ENCODE data around the gene RMND5A.

Gene RMND5A

DNA sequence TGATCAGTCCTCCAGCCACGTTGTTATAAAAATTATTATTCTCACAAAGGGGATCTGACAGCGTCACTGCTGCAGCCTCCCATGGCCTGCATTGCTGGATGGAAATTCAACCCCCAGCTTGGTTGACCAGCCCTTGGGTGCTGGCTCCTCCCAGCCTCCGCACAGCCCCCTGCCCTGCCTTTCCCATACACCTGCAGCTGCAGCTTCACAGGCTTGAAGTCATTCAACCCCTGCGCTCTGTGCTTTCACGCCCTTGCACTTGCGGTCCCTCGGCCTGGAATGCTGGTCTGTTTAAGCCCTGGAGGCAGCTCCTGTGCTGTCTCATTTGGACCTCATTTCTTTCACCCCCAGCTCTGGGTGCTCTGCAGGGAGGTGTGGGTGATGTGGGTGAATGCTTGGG, 71.5 kb downstream of the RMND5A start:
- no peak for DNase-seq (ENCODE audit: low read depth, low spot score)

DNA sequence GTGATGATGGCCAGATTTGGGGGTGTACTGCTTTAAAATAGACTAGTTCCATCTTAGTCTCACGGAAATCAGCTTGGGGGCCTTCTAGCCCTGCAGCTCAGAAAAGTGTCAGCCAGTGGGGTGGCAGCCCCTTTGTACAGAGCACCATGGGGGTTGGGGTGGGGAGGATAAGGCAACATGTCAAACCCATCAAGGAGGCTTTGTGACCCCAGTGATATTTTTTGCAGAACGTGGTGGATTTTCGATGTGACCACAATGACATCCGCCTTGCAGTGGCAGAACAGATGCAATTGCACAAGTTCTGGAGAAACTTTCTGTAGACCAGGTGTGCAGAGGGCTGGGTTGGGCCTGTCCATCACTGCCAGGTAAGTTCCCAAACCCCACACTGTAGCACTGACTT, 73.7 kb downstream of the RMND5A start:
- no peak for DNase-seq (ENCODE audit: low read depth, low spot score)

DNA sequence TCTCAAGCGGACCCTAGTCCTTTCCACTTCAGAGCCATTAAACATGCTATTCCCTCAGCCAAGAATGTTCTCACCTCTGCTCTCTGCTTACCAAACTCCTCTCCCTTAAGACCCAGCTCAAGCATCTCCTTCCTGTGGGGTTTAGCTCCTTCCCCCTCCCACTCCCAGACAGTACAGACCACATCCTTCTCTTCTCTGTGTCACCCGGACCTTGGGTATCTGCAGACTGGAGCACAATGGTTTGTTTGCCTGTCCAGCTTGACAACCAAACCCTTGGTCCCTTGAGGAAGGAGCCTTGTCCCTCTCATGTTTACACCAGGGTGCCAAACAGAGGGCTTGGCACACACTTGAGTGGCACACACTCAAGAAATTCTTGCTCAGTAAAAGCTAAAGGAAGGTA, 74.8 kb downstream of the RMND5A start:
- DNase-seq (ENCODE audit: low read depth, low spot score) = no peak

DNA sequence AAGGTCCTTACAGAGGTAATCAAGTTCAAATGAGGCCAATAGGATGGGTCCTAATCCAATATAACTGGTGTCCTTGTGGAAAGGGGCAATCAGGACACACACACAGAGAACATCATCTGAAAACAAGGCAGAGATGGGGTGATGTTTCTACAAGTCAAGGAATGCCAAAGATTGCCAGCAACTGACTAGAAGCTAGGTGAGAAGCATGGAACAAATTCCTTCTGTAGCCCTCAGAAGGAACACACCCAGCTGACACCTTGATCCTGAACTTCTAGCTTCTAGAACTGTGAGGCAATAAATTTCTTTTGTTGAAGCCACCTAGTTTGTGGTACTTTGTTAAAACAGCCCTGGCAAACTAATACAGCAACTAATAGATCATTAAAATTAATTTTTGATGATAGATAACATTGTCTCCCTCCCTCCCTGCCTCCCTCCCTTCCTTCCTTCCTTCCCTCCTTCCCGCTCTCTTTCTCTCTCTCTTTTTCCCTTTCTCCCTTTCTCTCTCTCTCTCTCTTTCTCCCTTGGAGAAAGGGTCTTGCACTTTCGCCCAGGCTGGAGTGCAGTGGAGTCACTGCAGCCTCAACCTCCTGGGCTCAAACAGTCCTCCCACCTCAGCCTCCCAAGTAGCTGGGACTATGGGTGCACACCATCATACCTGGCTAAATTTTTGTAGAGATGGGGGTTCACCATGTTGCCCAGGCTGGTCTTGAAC, 80.9 kb downstream of the RMND5A start:
- no peak for DNase-seq (ENCODE audit: low read depth, low spot score)

DNA sequence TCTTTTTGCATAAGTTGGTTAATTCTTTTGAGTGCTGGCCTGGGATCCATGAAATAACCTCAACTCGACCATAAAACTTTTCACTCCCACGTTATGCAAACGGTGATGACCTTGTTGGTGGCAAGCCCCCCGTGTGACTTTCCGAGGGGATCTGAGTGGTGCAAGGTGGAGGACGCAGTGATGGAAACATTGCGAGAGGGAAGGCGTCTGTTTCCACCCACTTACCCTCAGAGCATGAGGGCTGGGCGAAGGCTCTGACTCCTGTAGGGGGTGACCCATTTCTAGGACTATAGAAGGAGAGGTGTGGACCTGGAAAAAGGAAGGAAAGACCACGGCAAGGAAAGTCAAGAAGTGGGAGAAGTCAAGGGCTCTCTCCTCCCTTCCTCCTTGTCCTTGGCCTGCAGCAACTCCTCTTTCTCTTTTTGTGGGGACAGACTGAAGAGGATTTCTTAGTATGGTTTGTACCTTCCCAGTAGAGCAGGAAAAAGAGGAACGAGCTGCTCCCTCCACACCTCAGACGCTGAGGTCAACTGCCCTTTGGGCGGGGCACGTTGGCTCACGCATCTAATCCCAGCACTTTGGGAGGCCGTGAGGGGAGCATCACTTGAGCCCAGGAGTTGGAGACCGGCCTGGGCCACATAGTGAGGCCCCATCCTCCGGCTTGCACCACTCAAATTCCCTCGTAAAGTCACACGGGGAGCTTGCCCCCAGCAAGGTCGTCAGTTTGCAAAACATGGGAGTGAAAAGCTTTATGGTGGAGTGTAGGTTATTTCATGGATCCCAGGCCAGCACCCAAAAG, 86.2 kb downstream of the RMND5A start:
- no peak for DNase-seq (ENCODE audit: low read depth, low spot score)

DNA sequence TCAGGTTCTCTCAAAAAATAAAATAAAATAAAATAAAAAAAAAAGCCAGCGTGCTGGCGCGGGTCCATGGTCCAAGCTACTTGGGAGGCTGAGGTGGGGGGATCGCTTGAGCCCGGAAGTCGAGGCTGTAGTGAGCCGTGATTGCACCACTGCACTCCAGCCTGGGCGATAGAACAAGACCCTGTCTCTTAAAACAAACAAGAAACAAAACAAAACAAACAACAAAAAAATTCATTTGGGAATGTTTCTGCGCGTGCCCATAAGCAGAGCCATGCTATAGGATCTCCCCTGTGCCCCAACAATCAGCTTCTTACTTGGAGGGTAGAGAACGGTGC, 87.0 kb downstream of the RMND5A start:
- no peak for DNase-seq (ENCODE audit: low read depth, low spot score)

DNA sequence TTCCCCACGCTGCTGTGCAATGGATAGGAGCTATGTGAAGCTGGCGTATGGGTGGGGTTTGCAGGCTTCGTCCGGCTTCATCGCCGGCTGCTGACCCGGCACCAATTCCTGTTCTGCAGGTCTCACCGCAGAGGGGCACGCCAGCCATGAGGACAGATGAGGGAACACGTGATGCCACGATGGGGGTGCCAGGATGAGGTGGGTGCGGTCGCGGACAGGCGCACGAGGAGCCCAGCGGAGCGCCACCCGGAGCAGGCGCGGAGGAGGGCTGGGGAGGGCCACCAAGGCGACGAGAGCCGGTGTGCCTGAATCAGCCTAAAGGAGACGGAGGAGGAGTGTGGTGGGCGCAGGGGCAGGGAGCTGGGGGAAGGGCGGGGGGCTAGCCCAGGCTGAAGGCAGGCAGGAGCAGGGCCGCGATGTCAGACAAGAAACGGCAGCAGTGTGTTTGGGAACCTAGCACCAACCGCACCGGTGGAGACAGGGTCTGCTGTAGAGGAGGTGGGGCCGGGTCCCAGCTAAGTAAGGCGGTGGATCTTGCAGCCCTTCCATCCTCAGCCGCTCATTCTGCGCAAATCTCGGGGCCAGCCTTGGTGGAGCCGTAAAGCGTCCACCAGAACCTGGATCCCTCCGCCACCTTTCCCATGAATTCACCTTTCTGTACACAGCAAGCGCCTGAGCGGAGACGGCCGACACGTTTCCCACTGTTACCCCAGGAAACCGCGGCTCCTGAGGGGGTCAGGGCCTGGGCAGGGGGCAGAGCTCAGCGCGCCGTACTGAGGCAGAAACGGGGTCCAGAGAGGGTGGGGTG, 87.6 kb downstream of the RMND5A start:
- no peak for DNase-seq (ENCODE audit: low read depth, low spot score)

DNA sequence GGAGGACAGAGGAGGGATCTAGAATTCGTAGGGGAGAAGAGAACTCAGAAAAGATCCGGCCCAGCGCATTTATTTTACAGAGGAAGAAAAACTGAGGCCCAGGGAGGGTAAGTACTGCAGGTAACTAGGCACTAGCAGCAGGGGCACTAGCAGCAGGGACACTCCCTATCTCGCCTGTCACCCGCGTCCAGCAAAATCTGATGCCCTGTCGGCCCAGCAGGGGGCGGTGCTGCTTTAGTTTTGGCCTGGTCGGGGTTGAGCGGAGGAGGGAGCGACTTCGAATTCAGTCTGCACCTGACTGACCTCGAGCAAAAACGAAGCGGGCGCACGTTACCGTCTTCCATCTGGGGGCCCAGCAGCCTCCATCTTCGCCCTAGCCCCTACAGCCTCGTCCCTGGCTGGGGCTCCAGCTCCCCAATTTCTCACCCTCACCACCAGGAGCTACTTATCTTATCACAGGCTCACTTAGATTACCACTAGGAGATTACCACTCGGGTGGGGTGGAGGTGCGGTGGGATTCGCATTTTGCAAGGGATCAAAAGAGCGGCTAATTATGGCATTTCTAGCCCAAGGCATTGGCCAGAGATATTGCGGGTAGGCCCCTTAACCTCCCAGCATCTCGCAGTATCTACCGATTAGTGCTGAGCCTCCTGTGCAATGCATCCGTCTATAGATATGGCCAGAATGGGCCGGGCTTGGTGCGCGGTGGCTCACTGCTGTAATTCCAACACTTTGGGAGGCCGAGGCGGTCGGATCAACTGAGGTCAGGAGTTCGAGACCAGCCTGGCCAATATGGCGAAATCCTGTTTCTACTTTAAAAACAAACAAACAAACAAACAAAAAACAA, 88.4 kb downstream of the RMND5A start:
- DNase-seq (ENCODE audit: low read depth, low spot score) = no peak

DNA sequence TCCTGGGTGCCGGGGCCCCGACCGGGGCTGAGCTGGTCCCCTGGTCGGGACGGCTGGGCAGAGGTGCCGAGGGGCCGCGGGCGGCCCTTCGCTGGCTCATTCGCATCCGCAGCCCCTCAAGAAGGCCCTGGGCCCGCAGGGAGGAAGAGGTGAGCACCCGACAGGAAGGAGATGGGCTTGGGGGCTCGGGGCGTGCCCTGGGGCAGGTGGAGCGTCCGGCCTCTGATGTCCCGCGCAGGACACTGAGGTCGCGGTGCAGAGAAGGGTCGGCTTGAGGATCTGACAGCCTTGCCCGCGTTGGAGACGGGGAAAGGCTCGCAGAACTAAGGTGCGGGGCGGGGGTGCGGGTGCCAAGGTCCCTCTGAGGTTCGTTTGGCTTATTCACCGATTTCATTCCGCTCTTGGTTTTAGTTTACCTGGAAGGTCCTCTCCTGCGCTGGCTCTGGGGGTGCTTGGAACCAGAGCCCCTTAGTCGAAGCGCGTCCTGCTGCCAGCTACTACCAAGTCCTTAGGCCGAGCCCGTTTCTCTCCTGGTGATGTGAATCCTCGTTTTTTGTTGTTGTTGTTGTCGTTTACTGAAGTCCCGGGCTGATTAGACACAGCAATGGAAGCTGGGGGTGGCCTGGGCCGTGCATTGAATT, 89.5 kb downstream of the RMND5A start:
- no peak for DNase-seq (ENCODE audit: low read depth, low spot score)

DNA sequence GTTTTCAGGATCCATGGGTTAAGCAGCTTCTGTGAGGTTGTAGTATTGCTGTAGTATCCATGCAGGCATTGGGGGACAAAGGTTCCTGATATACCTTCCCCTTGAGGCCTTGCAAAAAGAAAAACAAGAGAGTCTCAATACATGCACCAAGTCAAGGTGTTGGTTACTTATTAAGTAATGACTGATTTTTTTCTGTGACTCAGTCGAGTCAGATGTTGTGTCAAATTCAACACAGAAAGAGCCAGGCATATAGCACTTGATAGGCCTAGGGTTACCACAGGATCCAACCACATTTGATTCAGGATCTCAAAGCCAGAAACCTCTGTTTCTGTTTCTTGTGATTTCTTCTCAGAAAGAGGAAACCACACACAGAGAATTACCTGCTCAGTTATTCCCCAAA, 95.5 kb downstream of the RMND5A start:
- no peak for DNase-seq (ENCODE audit: low read depth, low spot score)

DNA sequence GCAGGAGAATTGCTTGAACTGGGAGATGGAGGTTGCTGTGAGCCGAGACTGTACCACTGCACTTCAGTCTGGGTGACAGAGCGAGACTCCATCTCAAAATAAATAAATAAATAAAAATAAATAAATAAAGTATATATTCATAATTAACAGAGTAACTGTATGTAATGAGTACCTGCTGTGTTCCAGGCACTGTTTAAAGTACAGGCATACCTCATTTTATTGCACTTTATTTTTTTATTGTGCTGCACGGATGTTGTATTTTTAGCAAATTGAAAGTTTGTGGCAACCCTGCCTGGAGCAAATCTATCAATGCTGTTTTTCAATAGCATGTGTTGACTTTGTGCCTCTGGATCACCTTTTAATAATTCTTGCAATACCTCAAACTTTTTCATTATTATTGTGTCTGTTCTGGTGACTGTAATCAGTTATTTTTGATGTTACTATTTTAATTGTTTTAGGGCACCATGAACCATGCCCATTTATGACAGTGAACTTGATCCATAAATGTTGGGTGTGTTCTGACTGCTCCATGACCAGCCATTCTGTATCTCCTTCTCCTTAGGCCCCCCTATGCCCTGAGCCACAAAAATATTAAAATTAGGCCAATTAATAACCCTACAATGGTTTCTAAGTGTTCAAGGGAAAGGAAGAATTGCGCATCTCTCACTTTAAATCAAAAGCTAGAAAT, 98.2 kb downstream of the RMND5A start:
- no peak for DNase-seq (ENCODE audit: low read depth, low spot score)

DNA sequence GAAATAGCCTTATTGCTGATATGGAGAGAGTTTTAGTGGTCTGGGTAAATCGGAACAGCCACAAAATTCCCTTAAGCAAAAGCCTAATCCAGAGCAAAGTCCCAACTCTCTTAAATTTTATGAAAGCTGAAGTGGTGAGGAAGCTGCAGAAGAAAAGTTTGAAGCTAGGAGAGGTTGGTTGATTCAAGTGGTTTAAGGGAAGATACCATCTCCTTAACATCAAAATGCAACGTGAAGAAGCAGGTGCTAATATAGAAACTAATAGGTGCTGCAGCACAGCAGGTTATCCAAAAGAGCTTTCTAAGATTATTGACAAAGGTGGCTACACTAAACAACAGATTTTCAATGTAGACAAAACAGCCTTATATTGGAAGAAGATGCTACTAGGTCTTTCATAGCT, 98.9 kb downstream of the RMND5A start:
- no peak for DNase-seq (ENCODE audit: low read depth, low spot score)

DNA sequence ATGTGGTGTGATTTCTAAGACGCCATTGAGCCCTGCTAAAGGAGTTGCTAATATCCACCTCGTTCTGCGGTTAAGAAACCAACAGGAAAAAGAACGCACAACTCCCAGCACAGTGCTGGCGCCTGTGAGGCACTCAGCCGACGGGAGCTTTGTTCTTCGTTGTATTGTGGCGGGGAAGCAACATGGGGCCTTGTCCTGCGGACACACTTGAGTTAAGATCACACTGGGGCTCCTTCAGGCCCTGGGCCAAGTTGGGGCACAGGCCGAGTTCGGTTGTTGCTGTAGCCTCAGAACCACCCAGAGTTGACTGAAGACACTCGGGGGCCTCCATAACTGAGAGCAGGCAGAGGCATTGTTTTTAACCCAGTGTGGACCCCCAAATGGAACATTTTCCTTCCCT, 101.2 kb downstream of the RMND5A start:
- DNase-seq (ENCODE audit: low read depth, low spot score) = no peak

DNA sequence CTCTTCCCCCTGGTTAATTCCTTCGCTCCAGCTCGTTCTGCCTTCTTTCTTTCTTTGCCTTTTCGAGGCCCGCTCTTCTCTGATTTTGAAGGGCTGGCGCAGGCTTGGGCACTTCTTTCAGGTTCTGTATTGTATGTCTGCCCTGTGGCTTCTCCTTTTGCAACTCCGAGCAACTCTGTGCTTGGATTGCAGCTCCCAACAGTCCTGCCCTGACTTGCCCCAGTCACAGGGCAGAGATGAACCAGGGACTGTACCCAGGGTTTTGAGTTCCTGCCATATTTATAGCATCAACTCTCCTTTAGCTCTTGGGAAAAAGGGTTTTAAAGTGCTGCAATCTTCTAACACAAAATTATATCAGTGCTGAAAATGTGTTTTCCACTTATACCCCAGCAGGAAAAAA, 101.8 kb downstream of the RMND5A start:
- DNase-seq (ENCODE audit: low read depth, low spot score) = no peak

DNA sequence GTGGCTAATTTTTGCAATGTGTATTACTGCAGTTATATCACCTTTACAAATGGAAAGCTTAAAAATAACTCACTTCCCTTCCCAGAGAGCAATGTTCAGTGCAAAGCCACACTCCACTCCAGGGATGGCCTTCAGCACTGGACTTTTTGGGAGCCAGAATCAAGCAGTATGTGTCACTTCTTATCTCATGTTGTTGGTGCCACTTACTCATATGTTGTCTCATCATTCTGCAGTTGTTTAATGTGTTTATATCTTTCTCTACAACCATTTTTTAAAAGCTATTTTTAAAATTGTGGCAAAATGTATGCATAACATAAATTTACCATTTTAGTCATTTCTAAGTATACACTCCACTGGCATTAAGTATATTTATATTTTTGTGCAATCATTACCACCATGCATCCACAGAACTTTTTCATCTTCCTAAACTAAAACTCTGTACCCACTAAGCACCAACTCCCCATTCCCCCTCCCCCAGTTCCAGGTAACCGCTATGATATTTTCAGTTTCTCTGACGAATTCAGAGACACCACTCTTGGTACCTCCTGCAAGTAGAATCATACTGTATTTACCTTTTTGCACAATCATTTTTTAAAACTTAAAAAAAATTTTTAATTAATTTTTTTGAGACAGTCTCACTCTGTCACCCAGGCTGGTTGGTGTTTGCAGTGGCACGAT, 102.7 kb downstream of the RMND5A start:
- DNase-seq (ENCODE audit: low read depth, low spot score) = no peak

DNA sequence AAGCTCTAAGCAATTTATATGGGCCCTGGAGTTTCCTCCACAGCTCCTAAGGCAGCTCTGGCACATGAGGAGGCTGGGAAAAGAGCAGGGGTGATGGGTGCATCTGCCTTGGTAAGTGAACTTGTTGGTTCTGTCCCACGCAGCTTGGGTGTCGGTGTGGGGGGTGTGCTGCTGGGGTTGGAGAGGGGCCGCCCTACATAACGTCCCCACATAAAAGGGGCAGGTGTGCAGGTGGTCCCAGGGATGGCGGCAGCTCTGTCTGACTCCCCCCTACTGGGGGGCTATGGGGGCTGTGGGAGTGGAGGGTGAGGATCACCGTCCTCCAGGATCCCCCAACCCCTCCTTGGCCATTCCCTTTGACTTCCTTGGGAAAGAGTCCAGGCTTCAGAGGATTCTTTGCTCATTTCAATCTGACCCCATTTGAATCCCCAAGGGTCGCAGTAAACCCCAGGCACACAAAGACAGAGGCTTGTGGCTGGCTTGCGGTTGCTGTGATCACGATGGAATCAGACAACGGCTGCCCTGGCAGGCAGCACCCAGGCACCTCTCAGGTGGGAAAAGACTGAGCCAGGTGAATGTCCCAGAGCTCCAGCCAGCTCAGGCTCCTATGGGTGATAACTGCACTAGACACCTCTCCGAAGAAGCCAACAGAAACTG, 105.1 kb downstream of the RMND5A start:
- DNase-seq (ENCODE audit: low read depth, low spot score) = no peak

DNA sequence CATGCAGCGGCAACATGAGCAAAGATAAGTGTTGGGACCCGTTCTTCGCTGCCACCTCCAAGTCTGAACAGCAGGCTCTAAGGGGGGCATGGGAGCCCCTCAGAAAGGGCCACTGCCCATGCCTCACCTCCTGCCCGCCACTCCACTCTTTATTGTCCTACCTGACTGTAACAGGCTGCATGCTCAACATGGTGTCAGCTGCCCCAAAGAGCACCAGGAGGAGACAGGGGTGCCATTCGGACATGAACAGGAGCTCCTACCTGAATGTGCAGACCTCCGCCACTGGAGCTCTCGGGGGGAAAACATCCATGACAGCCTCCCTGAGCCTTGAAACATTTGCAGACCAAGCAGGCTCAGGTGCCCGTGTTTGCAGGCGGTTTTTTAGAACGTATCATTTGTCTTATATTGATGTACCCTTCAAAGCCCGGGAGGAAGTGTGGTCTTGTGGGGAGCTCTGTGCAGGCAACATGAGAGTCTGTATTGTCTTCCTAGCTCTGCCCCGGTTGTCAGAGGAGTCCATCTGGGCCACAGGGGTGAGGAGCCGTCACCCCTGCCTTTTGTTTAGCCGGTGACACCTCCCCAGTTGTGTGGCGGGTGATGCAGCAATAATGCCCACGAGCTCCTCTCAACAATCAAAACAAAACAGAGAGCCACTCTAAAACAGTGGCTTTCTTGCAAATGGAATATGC, 105.7 kb downstream of the RMND5A start:
- no peak for DNase-seq (ENCODE audit: low read depth, low spot score)

DNA sequence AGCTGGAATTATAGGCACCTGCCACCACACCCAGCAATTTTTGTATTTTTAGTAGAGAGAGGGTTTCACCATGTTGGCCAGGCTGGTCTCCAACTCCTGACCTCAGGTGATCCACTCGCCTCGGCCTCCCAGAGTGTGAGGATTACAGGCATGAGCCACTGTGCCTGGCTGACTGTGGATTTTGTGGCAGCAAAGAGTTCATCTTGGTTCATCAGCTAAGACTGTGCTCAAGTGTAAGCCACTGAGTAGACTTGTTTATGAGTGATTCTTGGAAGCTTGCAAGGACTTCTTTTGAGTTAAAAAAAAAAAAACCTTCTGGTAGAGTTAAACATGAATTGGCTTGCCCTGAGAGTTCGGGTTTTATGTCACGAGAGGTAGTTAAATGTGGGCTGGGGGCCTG, 106.9 kb downstream of the RMND5A start:
- no peak for DNase-seq (ENCODE audit: low read depth, low spot score)

Data from brain pericyte (primary cell).